ENCODE data around the gene TC2N.

DNA sequence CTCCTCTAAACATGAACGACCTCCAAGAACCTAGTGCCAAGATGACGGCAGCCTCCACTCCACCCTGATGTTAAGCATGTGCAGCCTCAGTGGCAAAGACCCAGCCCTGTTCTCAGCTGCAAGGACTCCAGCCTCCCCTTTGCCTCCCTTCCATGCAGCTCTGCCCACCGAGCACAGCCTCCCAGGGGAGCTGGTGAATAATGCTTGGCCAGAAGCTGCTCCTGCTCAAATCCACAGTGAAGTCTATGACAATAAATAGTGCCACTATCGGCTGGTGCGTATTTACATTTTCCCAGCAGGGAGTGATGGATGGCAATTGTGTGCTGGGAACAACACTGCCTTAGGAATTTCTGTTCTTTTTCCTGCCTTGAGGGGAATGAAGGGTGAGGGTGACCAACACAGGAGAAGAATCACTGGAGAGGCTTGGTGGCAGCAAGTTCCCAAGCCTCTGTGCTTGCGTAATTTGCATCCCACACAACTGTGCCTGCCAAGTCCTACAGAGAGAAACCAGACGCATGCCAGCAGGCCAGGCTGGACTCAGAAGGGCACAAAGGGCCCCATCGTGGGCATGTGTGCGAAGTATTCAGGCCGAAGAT is 29.9 kb upstream of the TC2N start:
- TF ChIP-seq SUZ12 (IDR thresholded peaks at IDR 0.05; ENCODE audit: extremely low read depth, insufficient read depth, insufficient read length) (no peak), ZNF274 (IDR thresholded peaks at IDR 0.05; ENCODE audit: low read depth, low read length) (no peak)
